Nucleus accumbens (tissue), 56 donors: ENCODE results near the gene GH2.
"Not testable (repeated sequence)": the region's sequence is repeated elsewhere in the genome, so short reads cannot be mapped to it uniquely, and the experiment has no call there.

Experiments
- DNase-seq, 56 donors: peaks; one replicate each; lab custom pipeline; 2025; lab: John Stamatoyannopoulos, UW

GH2 gene

GRCh38 chr17:63878413-63878812 is 3.3 kb downstream of the GH2 start:
- DNase-seq: not testable (repeated sequence)

GRCh38 chr17:63874693-63875092 is 7.1 kb downstream of the GH2 start:
- not testable (repeated sequence) for DNase-seq

- not testable (repeated sequence) for DNase-seq
Measured at GRCh38 chr17:63874061-63874626, 7.6 kb downstream of the GH2 start.

GRCh38 chr17:63873577-63873976 is 8.2 kb downstream of the GH2 start, which contains the start of gene CSH2:
TSS of gene CSH2 (minus strand) at chr17:63873677. CDS start at chr17:63873614, 63 bp downstream.
- not testable (repeated sequence) for DNase-seq

- not testable (repeated sequence) for DNase-seq
Measured at GRCh38 chr17:63871646-63872365, 9.9 kb downstream of the GH2 start.

- DNase-seq: not testable (repeated sequence)
Measured at GRCh38 chr17:63870292-63870665, 11.5 kb downstream of the GH2 start.

- not testable (repeated sequence) for DNase-seq
Measured at GRCh38 chr17:63869491-63870291, 12.1 kb downstream of the GH2 start.

GRCh38 chr17:63866625-63867024 is 15.1 kb downstream of the GH2 start:
- not testable (repeated sequence) for DNase-seq

- DNase-seq: no peak
Measured at GRCh38 chr17:63859257-63859656, 22.5 kb downstream of the GH2 start.

- DNase-seq: not testable (repeated sequence)
Measured at GRCh38 chr17:63856425-63856824, 25.3 kb downstream of the GH2 start.

- no peak for DNase-seq
Measured at GRCh38 chr17:63855185-63855584, 26.6 kb downstream of the GH2 start.

GRCh38 chr17:63854709-63855108 is 27.0 kb downstream of the GH2 start:
- DNase-seq: no peak

GRCh38 chr17:63853260-63853659 is 28.5 kb downstream of the GH2 start:
- DNase-seq: no peak

GRCh38 chr17:63850401-63850800 is 31.3 kb downstream of the GH2 start:
- DNase-seq: no peak

- DNase-seq: peak in 55 of 56 donors; percentile 46 to 95 (median 79)
Measured at GRCh38 chr17:63848834-63849689, 32.7 kb downstream of the GH2 start.

- DNase-seq: no peak
Measured at GRCh38 chr17:63847525-63848249, 34.1 kb downstream of the GH2 start.

GRCh38 chr17:63845509-63845908 is 36.2 kb downstream of the GH2 start:
- DNase-seq: no peak

GRCh38 chr17:63843910-63844677 is 37.6 kb downstream of the GH2 start:
- DNase-seq: no peak

- DNase-seq: peak in 10 of 56 donors; percentile 8 to 32 (median 18)
Measured at GRCh38 chr17:63843387-63843888, 38.3 kb downstream of the GH2 start.
